HG03103 (cell line): ENCODE measurements around the gene MPPED1.

ENCODE experiments used
- ATAC-seq: cut with Tn5 transposase; IDR thresholded peaks from one replicate; pipeline ENCODE4 v1.9.1; 2021; ENCODE audit warnings: low read depth; ENCODE audit not compliant: unreplicated experiment

Gene MPPED1

GRCh38 chr22:43512279-43512678, 100.5 kb downstream of the MPPED1 start:
- no peak for ATAC-seq

- no peak for ATAC-seq
These were observed 102.8 kb downstream of the MPPED1 start for GRCh38 chr22:43514476-43515157.

- ATAC-seq = no peak
These were observed 103.6 kb downstream of the MPPED1 start for GRCh38 chr22:43515411-43515810.

GRCh38 chr22:43515902-43516301, 104.1 kb downstream of the MPPED1 start:
- ATAC-seq = no peak

GRCh38 chr22:43516386-43516785, 104.6 kb downstream of the MPPED1 start:
- no peak for ATAC-seq

- no peak for ATAC-seq
These were observed 105.3 kb downstream of the MPPED1 start for GRCh38 chr22:43516996-43517635.

- ATAC-seq = no peak
These were observed 108.8 kb downstream of the MPPED1 start for GRCh38 chr22:43520632-43521039.

- ATAC-seq = no peak
These were observed 109.9 kb downstream of the MPPED1 start for GRCh38 chr22:43521716-43522115.

GRCh38 chr22:43526117-43526655, 114.4 kb downstream of the MPPED1 start:
- no peak for ATAC-seq

- ATAC-seq = no peak
These were observed 115.1 kb downstream of the MPPED1 start for GRCh38 chr22:43526946-43527345.

GRCh38 chr22:43528601-43529360, 117.0 kb downstream of the MPPED1 start:
- no peak for ATAC-seq

GRCh38 chr22:43529461-43529860, 117.6 kb downstream of the MPPED1 start:
- no peak for ATAC-seq

- no peak for ATAC-seq
These were observed 118.1 kb downstream of the MPPED1 start for GRCh38 chr22:43529934-43530333.

- no peak for ATAC-seq
These were observed 118.8 kb downstream of the MPPED1 start for GRCh38 chr22:43530349-43531201.

GRCh38 chr22:43531651-43532050, 119.8 kb downstream of the MPPED1 start:
- ATAC-seq = no peak

- no peak for ATAC-seq
These were observed 120.7 kb downstream of the MPPED1 start for GRCh38 chr22:43532301-43533155.

- ATAC-seq = no peak
These were observed 121.3 kb downstream of the MPPED1 start for GRCh38 chr22:43533156-43533530.

- ATAC-seq = no peak
These were observed 122.0 kb downstream of the MPPED1 start for GRCh38 chr22:43533656-43534428.

GRCh38 chr22:43534916-43535315, 123.1 kb downstream of the MPPED1 start:
- no peak for ATAC-seq
